ENCODE data around the gene IFITM2.
"Not testable (repeated sequence)": the region's sequence is repeated elsewhere in the genome, so short reads cannot be mapped to it uniquely, and the experiment has no call there.

- TF ChIP-seq GABPA (IDR thresholded peaks at IDR 0.05 in 1 of 2, conservative IDR thresholded peaks at IDR 0.05 in 1 of 2); CTCF (IDR thresholded peaks at IDR 0.05; ENCODE audit: low read depth, low read length, missing input control); RAD21 (IDR thresholded peaks at IDR 0.05); RXRA (IDR thresholded peaks at IDR 0.05); JUND (IDR thresholded peaks at IDR 0.05): not testable (repeated sequence)
These were observed 10.2 kb downstream of the IFITM2 start for GRCh38 chr11:317668-318404.

All from liver (tissue), 3 donors.